ENCODE results near the gene SPATA6L. TPM values are rescaled to one million over a fixed set of nuclear protein-coding genes. Genes with fewer than 3 reads are reported as not detected.

Gene SPATA6L
- total and polyA plus RNA-seq, 9 of the 15 experiments (the other 6 are each of a cell fraction or from before 2014, with no cell fraction given), result 0.03 to 1.00 (median 0.08) TPM; not detected in 4

DNA sequence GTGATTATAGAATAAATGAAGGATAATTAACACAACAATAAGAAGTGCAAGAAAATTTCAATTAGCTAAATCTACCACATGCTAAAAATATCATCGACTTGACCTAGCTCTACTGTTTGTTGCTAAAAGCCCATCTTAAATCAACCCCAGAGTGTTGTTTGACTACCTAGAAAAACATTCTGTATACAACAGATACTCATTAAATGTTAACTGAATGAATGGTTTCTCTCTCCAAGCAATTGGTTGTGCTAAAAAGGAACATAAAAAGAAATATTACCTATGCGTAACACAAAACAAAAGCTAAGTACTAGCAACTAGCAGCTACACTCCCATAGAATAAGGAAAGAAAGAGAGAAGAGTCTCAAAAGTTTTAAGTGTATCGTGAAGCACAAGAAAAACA lies 9.7 kb downstream of the SPATA6L start:
- DNase-seq (ENCODE audit: extremely low read depth in 1 of 4, low spot score in 3 of 4) (no peak), ATAC-seq (no peak), FAIRE-seq (no peak)
- 41% methylated on average over 3 of the region's 3 CpGs for WGBS (ENCODE audit: insufficient coverage, low coverage, missing lambda C conversion rate)
- H3K4me3 ChIP-seq, result no peak overlapping the region
- H3K9me3 ChIP-seq (replicated peaks; ENCODE audit: control insufficient read depth, insufficient read depth, low read depth, low read length), result no peaks in the 10 kb centered on the region
- H4K20me1 ChIP-seq (replicated peaks; ENCODE audit: control insufficient read depth, insufficient read depth, low read length), result no peaks in the 10 kb centered on the region
- H3K9me1 ChIP-seq (ENCODE audit: control insufficient read depth, insufficient read depth, low read length), result no peaks in the 10 kb centered on the region
- BruUV-seq (replicated peaks), result no TSS peak
- H3K9ac ChIP-seq (ENCODE audit: insufficient read depth in 1 of 2, low read depth in 2 of 2, low read length in 2 of 2), result no peak overlapping the region
- H3K4me1 ChIP-seq (replicated peaks in 1 of 2; ENCODE audit: control insufficient read depth in 2 of 2, insufficient read depth in 2 of 2, low read length in 2 of 2), result no peaks in the 10 kb centered on the region; a peak in 1 of 5 replicates
- intact Hi-C loops (cut with micrococcal nuclease) (no loop called here), in situ Hi-C loops (cut with MboI) (no loop called here)
- H2AFZ ChIP-seq (ENCODE audit: low read depth, low read length), result no peak overlapping the region
- H3K79me2 ChIP-seq (ENCODE audit: control insufficient read depth, insufficient read depth, low read length), result no peaks in the 10 kb centered on the region
- no peak overlapping the region for H3K27ac ChIP-seq (ENCODE audit: extremely low read depth, low read depth, low read length)
- H3K36me3 ChIP-seq (ENCODE audit: control insufficient read depth, insufficient read depth, low read length), result no peaks in the 10 kb centered on the region
- peaks cover 0 to 9% of the 10 kb centered on the region in 2 experiments; a peak in 3 of 5 replicates for H3K27me3 ChIP-seq (ENCODE audit: control insufficient read depth in 2 of 2, insufficient read depth in 2 of 2, low read length in 2 of 2)
- ChIA-PET POLR2A (no interaction called here), CTCF (ENCODE audit: low intra/inter-chr PET ratio) (no interaction called here)
- no peak overlapping the region for H3K4me2 ChIP-seq (ENCODE audit: insufficient read depth, low read length)
- TF ChIP-seq, protein P1, sequence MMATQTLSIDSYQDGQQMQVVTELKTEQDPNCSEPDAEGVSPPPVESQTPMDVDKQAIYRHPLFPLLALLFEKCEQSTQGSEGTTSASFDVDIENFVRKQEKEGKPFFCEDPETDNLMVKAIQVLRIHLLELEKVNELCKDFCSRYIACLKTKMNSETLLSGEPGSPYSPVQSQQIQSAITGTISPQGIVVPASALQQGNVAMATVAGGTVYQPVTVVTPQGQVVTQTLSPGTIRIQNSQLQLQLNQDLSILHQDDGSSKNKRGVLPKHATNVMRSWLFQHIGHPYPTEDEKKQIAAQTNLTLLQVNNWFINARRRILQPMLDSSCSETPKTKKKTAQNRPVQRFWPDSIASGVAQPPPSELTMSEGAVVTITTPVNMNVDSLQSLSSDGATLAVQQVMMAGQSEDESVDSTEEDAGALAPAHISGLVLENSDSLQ (IDR thresholded peaks at IDR 0.05), result no peak
- TF ChIP-seq, protein P2, sequence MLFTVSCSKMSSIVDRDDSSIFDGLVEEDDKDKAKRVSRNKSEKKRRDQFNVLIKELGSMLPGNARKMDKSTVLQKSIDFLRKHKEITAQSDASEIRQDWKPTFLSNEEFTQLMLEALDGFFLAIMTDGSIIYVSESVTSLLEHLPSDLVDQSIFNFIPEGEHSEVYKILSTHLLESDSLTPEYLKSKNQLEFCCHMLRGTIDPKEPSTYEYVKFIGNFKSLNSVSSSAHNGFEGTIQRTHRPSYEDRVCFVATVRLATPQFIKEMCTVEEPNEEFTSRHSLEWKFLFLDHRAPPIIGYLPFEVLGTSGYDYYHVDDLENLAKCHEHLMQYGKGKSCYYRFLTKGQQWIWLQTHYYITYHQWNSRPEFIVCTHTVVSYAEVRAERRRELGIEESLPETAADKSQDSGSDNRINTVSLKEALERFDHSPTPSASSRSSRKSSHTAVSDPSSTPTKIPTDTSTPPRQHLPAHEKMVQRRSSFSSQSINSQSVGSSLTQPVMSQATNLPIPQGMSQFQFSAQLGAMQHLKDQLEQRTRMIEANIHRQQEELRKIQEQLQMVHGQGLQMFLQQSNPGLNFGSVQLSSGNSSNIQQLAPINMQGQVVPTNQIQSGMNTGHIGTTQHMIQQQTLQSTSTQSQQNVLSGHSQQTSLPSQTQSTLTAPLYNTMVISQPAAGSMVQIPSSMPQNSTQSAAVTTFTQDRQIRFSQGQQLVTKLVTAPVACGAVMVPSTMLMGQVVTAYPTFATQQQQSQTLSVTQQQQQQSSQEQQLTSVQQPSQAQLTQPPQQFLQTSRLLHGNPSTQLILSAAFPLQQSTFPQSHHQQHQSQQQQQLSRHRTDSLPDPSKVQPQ (CRISPR knock-in tag; IDR thresholded peaks at IDR 0.05; ENCODE audit: borderline replicate concordance), result no peak
- TF ChIP-seq SAFB2 (IDR thresholded peaks at IDR 0.05; ENCODE audit: borderline replicate concordance, low read depth, low read length, severe bottlenecking) (no peak), PRMT5 (CRISPR knock-in tag; IDR thresholded peaks at IDR 0.05) (no peak)
- TF ChIP-seq, protein P3, sequence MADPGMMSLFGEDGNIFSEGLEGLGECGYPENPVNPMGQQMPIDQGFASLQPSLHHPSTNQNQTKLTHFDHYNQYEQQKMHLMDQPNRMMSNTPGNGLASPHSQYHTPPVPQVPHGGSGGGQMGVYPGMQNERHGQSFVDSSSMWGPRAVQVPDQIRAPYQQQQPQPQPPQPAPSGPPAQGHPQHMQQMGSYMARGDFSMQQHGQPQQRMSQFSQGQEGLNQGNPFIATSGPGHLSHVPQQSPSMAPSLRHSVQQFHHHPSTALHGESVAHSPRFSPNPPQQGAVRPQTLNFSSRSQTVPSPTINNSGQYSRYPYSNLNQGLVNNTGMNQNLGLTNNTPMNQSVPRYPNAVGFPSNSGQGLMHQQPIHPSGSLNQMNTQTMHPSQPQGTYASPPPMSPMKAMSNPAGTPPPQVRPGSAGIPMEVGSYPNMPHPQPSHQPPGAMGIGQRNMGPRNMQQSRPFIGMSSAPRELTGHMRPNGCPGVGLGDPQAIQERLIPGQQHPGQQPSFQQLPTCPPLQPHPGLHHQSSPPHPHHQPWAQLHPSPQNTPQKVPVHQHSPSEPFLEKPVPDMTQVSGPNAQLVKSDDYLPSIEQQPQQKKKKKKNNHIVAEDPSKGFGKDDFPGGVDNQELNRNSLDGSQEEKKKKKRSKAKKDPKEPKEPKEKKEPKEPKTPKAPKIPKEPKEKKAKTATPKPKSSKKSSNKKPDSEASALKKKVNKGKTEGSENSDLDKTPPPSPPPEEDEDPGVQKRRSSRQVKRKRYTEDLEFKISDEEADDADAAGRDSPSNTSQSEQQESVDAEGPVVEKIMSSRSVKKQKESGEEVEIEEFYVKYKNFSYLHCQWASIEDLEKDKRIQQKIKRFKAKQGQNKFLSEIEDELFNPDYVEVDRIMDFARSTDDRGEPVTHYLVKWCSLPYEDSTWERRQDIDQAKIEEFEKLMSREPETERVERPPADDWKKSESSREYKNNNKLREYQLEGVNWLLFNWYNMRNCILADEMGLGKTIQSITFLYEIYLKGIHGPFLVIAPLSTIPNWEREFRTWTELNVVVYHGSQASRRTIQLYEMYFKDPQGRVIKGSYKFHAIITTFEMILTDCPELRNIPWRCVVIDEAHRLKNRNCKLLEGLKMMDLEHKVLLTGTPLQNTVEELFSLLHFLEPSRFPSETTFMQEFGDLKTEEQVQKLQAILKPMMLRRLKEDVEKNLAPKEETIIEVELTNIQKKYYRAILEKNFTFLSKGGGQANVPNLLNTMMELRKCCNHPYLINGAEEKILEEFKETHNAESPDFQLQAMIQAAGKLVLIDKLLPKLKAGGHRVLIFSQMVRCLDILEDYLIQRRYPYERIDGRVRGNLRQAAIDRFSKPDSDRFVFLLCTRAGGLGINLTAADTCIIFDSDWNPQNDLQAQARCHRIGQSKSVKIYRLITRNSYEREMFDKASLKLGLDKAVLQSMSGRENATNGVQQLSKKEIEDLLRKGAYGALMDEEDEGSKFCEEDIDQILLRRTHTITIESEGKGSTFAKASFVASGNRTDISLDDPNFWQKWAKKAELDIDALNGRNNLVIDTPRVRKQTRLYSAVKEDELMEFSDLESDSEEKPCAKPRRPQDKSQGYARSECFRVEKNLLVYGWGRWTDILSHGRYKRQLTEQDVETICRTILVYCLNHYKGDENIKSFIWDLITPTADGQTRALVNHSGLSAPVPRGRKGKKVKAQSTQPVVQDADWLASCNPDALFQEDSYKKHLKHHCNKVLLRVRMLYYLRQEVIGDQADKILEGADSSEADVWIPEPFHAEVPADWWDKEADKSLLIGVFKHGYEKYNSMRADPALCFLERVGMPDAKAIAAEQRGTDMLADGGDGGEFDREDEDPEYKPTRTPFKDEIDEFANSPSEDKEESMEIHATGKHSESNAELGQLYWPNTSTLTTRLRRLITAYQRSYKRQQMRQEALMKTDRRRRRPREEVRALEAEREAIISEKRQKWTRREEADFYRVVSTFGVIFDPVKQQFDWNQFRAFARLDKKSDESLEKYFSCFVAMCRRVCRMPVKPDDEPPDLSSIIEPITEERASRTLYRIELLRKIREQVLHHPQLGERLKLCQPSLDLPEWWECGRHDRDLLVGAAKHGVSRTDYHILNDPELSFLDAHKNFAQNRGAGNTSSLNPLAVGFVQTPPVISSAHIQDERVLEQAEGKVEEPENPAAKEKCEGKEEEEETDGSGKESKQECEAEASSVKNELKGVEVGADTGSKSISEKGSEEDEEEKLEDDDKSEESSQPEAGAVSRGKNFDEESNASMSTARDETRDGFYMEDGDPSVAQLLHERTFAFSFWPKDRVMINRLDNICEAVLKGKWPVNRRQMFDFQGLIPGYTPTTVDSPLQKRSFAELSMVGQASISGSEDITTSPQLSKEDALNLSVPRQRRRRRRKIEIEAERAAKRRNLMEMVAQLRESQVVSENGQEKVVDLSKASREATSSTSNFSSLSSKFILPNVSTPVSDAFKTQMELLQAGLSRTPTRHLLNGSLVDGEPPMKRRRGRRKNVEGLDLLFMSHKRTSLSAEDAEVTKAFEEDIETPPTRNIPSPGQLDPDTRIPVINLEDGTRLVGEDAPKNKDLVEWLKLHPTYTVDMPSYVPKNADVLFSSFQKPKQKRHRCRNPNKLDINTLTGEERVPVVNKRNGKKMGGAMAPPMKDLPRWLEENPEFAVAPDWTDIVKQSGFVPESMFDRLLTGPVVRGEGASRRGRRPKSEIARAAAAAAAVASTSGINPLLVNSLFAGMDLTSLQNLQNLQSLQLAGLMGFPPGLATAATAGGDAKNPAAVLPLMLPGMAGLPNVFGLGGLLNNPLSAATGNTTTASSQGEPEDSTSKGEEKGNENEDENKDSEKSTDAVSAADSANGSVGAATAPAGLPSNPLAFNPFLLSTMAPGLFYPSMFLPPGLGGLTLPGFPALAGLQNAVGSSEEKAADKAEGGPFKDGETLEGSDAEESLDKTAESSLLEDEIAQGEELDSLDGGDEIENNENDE (IDR thresholded peaks at IDR 0.05; ENCODE audit: low read depth, low read length), result no peak
- TF ChIP-seq, protein P4, sequence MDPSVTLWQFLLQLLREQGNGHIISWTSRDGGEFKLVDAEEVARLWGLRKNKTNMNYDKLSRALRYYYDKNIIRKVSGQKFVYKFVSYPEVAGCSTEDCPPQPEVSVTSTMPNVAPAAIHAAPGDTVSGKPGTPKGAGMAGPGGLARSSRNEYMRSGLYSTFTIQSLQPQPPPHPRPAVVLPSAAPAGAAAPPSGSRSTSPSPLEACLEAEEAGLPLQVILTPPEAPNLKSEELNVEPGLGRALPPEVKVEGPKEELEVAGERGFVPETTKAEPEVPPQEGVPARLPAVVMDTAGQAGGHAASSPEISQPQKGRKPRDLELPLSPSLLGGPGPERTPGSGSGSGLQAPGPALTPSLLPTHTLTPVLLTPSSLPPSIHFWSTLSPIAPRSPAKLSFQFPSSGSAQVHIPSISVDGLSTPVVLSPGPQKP (CRISPR knock-in tag; IDR thresholded peaks at IDR 0.05), result no peak

Data from K562 (cell line).